Measurements from ENCODE around the gene CEP112.

DNA sequence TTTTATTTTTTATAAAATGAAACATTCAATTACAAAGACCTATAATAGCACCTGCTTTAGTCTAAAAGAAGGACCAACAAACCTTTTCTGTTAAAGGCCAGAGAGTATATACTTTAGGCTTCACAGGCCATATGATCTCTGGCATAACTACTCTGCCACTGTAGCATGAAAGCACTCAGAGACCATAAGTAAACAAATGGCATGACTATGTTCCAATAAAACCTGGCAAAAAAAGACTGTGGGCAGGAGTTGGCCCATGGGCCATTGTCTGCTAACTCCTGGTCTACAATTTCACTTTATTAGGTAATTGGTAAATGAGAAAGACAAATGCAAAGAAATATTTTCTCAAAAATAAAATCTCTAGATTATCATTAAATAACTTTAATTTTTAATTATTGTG lies 14.9 kb downstream of the CEP112 start:
- no peak for TF ChIP-seq POLR2A (IDR thresholded peaks at IDR 0.05)
- TF ChIP-seq, protein P1, sequence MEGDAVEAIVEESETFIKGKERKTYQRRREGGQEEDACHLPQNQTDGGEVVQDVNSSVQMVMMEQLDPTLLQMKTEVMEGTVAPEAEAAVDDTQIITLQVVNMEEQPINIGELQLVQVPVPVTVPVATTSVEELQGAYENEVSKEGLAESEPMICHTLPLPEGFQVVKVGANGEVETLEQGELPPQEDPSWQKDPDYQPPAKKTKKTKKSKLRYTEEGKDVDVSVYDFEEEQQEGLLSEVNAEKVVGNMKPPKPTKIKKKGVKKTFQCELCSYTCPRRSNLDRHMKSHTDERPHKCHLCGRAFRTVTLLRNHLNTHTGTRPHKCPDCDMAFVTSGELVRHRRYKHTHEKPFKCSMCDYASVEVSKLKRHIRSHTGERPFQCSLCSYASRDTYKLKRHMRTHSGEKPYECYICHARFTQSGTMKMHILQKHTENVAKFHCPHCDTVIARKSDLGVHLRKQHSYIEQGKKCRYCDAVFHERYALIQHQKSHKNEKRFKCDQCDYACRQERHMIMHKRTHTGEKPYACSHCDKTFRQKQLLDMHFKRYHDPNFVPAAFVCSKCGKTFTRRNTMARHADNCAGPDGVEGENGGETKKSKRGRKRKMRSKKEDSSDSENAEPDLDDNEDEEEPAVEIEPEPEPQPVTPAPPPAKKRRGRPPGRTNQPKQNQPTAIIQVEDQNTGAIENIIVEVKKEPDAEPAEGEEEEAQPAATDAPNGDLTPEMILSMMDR (IDR thresholded peaks at IDR 0.05) = no peak
